Parathyroid adenoma (tissue), 2 donors: Measurements from ENCODE around the gene MRM1.

Experiments
- H2AFZ ChIP-seq: fragments of 300-600 bp; sonication (generic); one replicate; pipeline ENCODE4 v1.7.0; 2017; ENCODE audit warnings: antibody characterized with exemption, mild to moderate bottlenecking
- H3K27ac ChIP-seq: fragments of 300-600 bp; sonication (generic); one replicate; pipeline ENCODE4 v1.7.0; 2017
- H3K27me3 ChIP-seq: fragments of 300-600 bp; sonication (generic); one replicate; pipeline ENCODE4 v1.7.0; 2017; ENCODE audit warnings: low read length; ENCODE audit not compliant: control insufficient read depth, insufficient read depth
- H3K36me3 ChIP-seq: fragments of 300-600 bp; sonication (generic); one replicate; pipeline ENCODE4 v1.7.0; 2017; ENCODE audit warnings: low read length; ENCODE audit not compliant: control insufficient read depth, insufficient read depth
- H3K4me1 ChIP-seq: fragments of 300-600 bp; sonication (generic); one replicate; pipeline ENCODE4 v1.7.0; 2017; ENCODE audit warnings: control low read depth
- H3K4me2 ChIP-seq: fragments of 300-600 bp; sonication (generic); one replicate; pipeline ENCODE4 v1.7.0; 2017; ENCODE audit warnings: low read length
- H3K4me3 ChIP-seq: fragments of 300-600 bp; sonication (generic); one replicate; pipeline ENCODE4 v1.7.0; 2017; ENCODE audit warnings: low read depth, low read length
- H3K79me2 ChIP-seq: fragments of 300-600 bp; sonication (generic); one replicate; pipeline ENCODE4 v1.7.0; 2017; ENCODE audit warnings: control low read depth
- H3K9ac ChIP-seq: fragments of 300-600 bp; sonication (generic); one replicate; pipeline ENCODE4 v1.7.0; 2017; ENCODE audit warnings: mild to moderate bottlenecking
- H3K9me3 ChIP-seq: fragments of 300-600 bp; sonication (generic); one replicate; pipeline ENCODE4 v1.7.0; 2017; ENCODE audit warnings: low read length; ENCODE audit not compliant: control insufficient read depth
- TF ChIP-seq, protein P1 (sequence below): fragments of 300-600 bp; sonication (generic); IDR thresholded peaks from one replicate; pipeline ENCODE4 v1.7.0; 2017; ENCODE audit warnings: antibody characterized with exemption, mild to moderate bottlenecking
- donor health status: primary hyperparathyroidism.

The MRM1 gene

DNA sequence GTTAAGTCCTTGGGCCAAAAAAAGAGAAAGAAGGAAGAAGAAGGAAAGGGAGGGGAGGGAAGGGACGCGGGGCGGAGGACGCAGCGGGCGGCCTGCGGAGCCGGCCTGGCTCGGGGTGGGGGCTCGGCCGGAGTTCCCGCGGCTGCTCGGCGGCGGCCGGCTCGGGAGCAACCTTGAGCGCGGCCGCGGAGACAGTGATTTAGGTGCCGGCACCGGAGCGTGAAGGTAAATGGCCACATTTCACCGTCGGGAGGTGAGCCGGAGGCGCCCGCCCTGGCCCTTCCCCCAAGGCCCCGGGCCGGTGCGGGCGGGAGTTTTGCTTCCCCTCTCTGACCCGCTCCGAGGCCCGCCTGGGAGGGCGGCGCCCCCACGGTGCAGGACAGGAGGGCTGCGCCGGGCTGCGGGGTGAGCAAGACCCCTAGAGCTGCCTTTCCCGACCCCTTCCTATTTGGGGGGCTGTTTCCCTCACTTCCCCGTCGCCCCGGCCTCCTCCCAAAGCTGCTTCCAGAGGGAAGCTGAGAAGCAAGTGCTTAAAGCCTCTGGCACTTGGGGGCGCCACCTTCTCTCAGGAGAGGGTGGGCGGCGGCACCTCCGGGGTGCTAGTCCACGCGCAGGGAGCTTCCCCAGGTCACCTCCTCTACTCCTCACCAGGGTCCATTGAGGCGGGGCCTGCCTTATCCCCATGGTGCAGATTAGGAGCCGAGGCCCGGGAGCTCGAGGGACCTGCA, 56.5 kb downstream of the MRM1 start:
- H3K36me3 ChIP-seq: no peaks in the 10 kb centered on the region
- TF ChIP-seq, protein P1, sequence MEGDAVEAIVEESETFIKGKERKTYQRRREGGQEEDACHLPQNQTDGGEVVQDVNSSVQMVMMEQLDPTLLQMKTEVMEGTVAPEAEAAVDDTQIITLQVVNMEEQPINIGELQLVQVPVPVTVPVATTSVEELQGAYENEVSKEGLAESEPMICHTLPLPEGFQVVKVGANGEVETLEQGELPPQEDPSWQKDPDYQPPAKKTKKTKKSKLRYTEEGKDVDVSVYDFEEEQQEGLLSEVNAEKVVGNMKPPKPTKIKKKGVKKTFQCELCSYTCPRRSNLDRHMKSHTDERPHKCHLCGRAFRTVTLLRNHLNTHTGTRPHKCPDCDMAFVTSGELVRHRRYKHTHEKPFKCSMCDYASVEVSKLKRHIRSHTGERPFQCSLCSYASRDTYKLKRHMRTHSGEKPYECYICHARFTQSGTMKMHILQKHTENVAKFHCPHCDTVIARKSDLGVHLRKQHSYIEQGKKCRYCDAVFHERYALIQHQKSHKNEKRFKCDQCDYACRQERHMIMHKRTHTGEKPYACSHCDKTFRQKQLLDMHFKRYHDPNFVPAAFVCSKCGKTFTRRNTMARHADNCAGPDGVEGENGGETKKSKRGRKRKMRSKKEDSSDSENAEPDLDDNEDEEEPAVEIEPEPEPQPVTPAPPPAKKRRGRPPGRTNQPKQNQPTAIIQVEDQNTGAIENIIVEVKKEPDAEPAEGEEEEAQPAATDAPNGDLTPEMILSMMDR: no peak
- H3K27me3 ChIP-seq: no peaks in the 10 kb centered on the region
- H3K4me1 ChIP-seq: no peaks in the 10 kb centered on the region
- H2AFZ ChIP-seq: peak overlapping the region; percentile 97
- H3K9ac ChIP-seq: peak overlapping the region; percentile 53
- H3K27ac ChIP-seq: no peak overlapping the region
- H3K79me2 ChIP-seq: no peaks in the 10 kb centered on the region
- H3K9me3 ChIP-seq: no peaks in the 10 kb centered on the region
- peak overlapping the region; percentile 67 for H3K4me2 ChIP-seq
- peak overlapping the region; percentile 17 for H3K4me3 ChIP-seq
